SK-N-SH (cell line): Measurements from ENCODE around the gene PCSK2. TPM values are rescaled to one million over a fixed set of nuclear protein-coding genes. Genes with fewer than 3 reads are reported as not detected.

Source experiments
- CTCF ChIA-PET: fragments of 300-600, 350-600 bp; formaldehyde crosslinking; extraction: SDS; loops from one replicate; lab custom pipeline; 2021; lab: Yijun Ruan, JAX
- POLR2A ChIA-PET: fragments of 350-600 bp; sonication (Branson Sonifier 250); formaldehyde crosslinking; extraction: SDS; loops from one replicate; lab custom pipeline; 2020; ENCODE audit warnings: antibody characterized with exemption, inconsistent platforms; lab: Yijun Ruan, JAX
- DNase-seq: peaks from one replicate; pipeline ENCODE4 v3.0.0; 2012
- H2AFZ ChIP-seq: fragments of 200-600 bp; sonication (generic); 2 replicates; pipeline ENCODE4 v1.8.1; 2016; ENCODE audit warnings: antibody characterized with exemption, mild to moderate bottlenecking, low read depth
- H3F3A ChIP-seq: fragments of 200-600 bp; sonication (generic); replicated peaks from 2 replicates; pipeline ENCODE3; 2016; ENCODE audit warnings: antibody characterized with exemption, mild to moderate bottlenecking; ENCODE audit not compliant: insufficient read depth
- H3K27ac ChIP-seq, 2 experiments: fragments of 200-500 bp in 1 of 2; fragments of 200-600 bp in 1 of 2; sonication (Bioruptor generic) in 1 of 2; sonication (generic), shearing (Covaris generic) in 1 of 2; 2 replicates each; pipeline versions ENCODE4 v1.5.1 to v1.6.1; 2014 to 2016; ENCODE audit warnings: low read depth in 2 of 2, inconsistent platforms in 1 of 2, low read length in 1 of 2, mild to moderate bottlenecking in 1 of 2, mixed read lengths in 1 of 2
- H3K27me3 ChIP-seq: fragments of 200-600 bp; sonication (generic), shearing (Covaris generic); 2 replicates; pipeline ENCODE4 v1.6.1; 2016; ENCODE audit warnings: mixed run types; ENCODE audit not compliant: insufficient read depth
- H3K36me3 ChIP-seq, 2 experiments: fragments of 200-500 bp in 1 of 2; fragments of 200-600 bp in 1 of 2; sonication (Bioruptor generic) in 1 of 2; sonication (generic) in 1 of 2; replicated peaks in 1 of 2; 2 replicates each; pipeline versions ENCODE3 to v1.5.1; 2014 to 2016; ENCODE audit warnings: low read length in 1 of 2, mild to moderate bottlenecking in 1 of 2; ENCODE audit not compliant: insufficient read depth in 2 of 2, control insufficient read depth in 1 of 2
- H3K4me1 ChIP-seq, 2 experiments: fragments of 200-500 bp in 1 of 2; fragments of 200-600 bp in 1 of 2; sonication (Bioruptor generic) in 1 of 2; sonication (generic), shearing (Covaris generic) in 1 of 2; 2 replicates each; pipeline versions ENCODE4 v1.5.1 to v1.6.1; 2014 to 2016; ENCODE audit warnings: low read depth in 1 of 2, low read length in 1 of 2, mixed run types in 1 of 2; ENCODE audit not compliant: insufficient read depth in 2 of 2, control insufficient read depth in 1 of 2
- H3K4me2 ChIP-seq: fragments of 200-600 bp; sonication (generic), shearing (Covaris generic); 2 replicates; pipeline ENCODE4 v1.6.1; 2017; ENCODE audit warnings: mixed run types
- H3K4me3 ChIP-seq, 2 experiments: fragments of 200-500 bp in 1 of 2; fragments of 200-600 bp in 1 of 2; sonication (Bioruptor generic) in 1 of 2; sonication (generic), shearing (Covaris generic) in 1 of 2; 2 replicates each; pipeline versions ENCODE4 v1.5.1 to v1.8.1; 2014 to 2016; ENCODE audit warnings: low read depth in 2 of 2, inconsistent platforms in 1 of 2, low read length in 1 of 2, mild to moderate bottlenecking in 1 of 2, mixed read lengths in 1 of 2, moderate library complexity in 1 of 2
- H3K79me2 ChIP-seq: fragments of 200-600 bp; sonication (generic); 2 replicates; pipeline ENCODE4 v1.8.1; 2017; ENCODE audit warnings: mild to moderate bottlenecking; ENCODE audit not compliant: insufficient read depth
- H3K9ac ChIP-seq: fragments of 200-600 bp; sonication (generic); 2 replicates; pipeline ENCODE4 v1.6.1; 2017; ENCODE audit warnings: mixed run types
- H3K9me2 ChIP-seq: fragments of 200-600 bp; sonication (generic); 2 replicates; pipeline ENCODE4 v1.6.1; 2017; ENCODE audit warnings: mixed run types
- H3K9me3 ChIP-seq: fragments of 200-600 bp; sonication (generic); 2 replicates; pipeline ENCODE4 v1.6.1; 2017; ENCODE audit warnings: mixed run types, mild to moderate bottlenecking, moderate library complexity
- H4K20me1 ChIP-seq: fragments of 200-600 bp; sonication (generic); 2 replicates; pipeline ENCODE4 v1.6.1; 2017; ENCODE audit warnings: mild to moderate bottlenecking, mixed run types; ENCODE audit not compliant: insufficient read depth
- ELF1 ChIP-seq: IDR thresholded peaks from 2 replicates; pipeline ENCODE4 v1.4.0; 2012
- EZH2phosphoT487 ChIP-seq: fragments of 200-600 bp; sonication (generic); IDR thresholded peaks from 2 replicates; pipeline ENCODE4 v1.6.1; 2017; ENCODE audit warnings: low read depth, mixed run types, mild to moderate bottlenecking, antibody characterized with exemption, moderate library complexity, borderline replicate concordance
- FOXM1 ChIP-seq: IDR thresholded peaks from 2 replicates; pipeline ENCODE4 v1.4.0; 2012; ENCODE audit warnings: low read depth, mild to moderate bottlenecking
- GABPA ChIP-seq: IDR thresholded peaks from 2 replicates; pipeline ENCODE4 v1.4.0; 2012; ENCODE audit warnings: low read depth, mild to moderate bottlenecking
- GATA2 ChIP-seq: sonication (generic); formaldehyde crosslinking; IDR thresholded peaks from 2 replicates; pipeline ENCODE4 v1.5.0; 2020; ENCODE audit warnings: mild to moderate bottlenecking, missing genetic modification reagents
- MEF2A ChIP-seq: IDR thresholded peaks from 2 replicates; pipeline ENCODE4 v1.4.0; 2012; ENCODE audit warnings: low read depth, borderline replicate concordance
- NFIC ChIP-seq: IDR thresholded peaks from 2 replicates; pipeline ENCODE4 v1.4.0; 2012; ENCODE audit warnings: borderline replicate concordance
- NRF1 ChIP-seq: IDR thresholded peaks from 2 replicates; pipeline ENCODE4 v1.6.1; 2012; ENCODE audit warnings: low read depth, mild to moderate bottlenecking, low read length
- RCOR1 ChIP-seq: fragments of 150-350 bp; IDR thresholded peaks from 2 replicates; pipeline ENCODE4 v1.6.1; 2017; ENCODE audit warnings: antibody characterized with exemption, low read length
- REST ChIP-seq: IDR thresholded peaks from 2 replicates; pipeline ENCODE4 v1.6.1; 2012; ENCODE audit warnings: mild to moderate bottlenecking, low read depth, low read length, moderate library complexity
- RFX5 ChIP-seq: IDR thresholded peaks from 2 replicates; pipeline ENCODE4 v1.6.1; 2012; ENCODE audit warnings: mild to moderate bottlenecking, improper control_type of control experiment, low read length
- SIN3A ChIP-seq: IDR thresholded peaks from 2 replicates; pipeline ENCODE4 v1.6.1; 2012; ENCODE audit warnings: low read depth, mild to moderate bottlenecking, low read length, moderate library complexity, borderline replicate concordance
- SMC3 ChIP-seq: IDR thresholded peaks from 2 replicates; pipeline ENCODE4 v1.6.1; 2012; ENCODE audit warnings: low read depth, low read length, improper control_type of control experiment
- TAF1 ChIP-seq: IDR thresholded peaks from 2 replicates; pipeline ENCODE4 v1.6.1; 2012; ENCODE audit warnings: low read depth, mild to moderate bottlenecking, low read length, moderate library complexity, borderline replicate concordance
- TCF12 ChIP-seq: IDR thresholded peaks from 2 replicates; pipeline ENCODE4 v1.4.0; 2012
- TEAD4 ChIP-seq: IDR thresholded peaks from 2 replicates; pipeline ENCODE4 v1.4.0; 2012; ENCODE audit warnings: mild to moderate bottlenecking, borderline replicate concordance; ENCODE audit not compliant: insufficient read depth
- YY1 ChIP-seq: IDR thresholded peaks from 2 replicates; pipeline ENCODE4 v1.4.0; 2012; ENCODE audit warnings: low read depth, mild to moderate bottlenecking
- WGBS: methylation state at CpG from one replicate; pipeline ENCODE4 v1.1.6; 2017; ENCODE audit warnings: low lambda C conversion rate; 5-methylcytosine and 5-hydroxymethylcytosine counted together
- polyA plus RNA-seq, 3 experiments: library from polyadenylated mRNA; depleted of rRNA; stranded (reverse); fragments of >200 nt; gene quantifications; 2 replicates each; pipeline ENCODE4 v1.2.3, GENCODE V29; 2012

PCSK2 gene
- polyA plus RNA-seq, 1 of the 3 experiments (the other 2 are of a cell fraction) = not detected

- TF ChIP-seq REST (no peak), GABPA (no peak)
These were observed 230.2 kb downstream of the PCSK2 start (continued) for GRCh38 chr20:17457079-17457478.

GRCh38 chr20:17457588-17458190 lies 230.8 kb downstream of the PCSK2 start:
- Histone ChIP-seq H3K4me2 (no peak overlapping the region), H3K9me3 (no peaks in the 10 kb centered on the region), H3K9me2 (no peaks in the 10 kb centered on the region), H3K4me3 (no peak overlapping the region), H4K20me1 (no peaks in the 10 kb centered on the region), H3K4me1 (no peaks in the 10 kb centered on the region), H3K79me2 (no peaks in the 10 kb centered on the region), H3K9ac (no peak overlapping the region), H3K36me3 (no peaks in the 10 kb centered on the region), H3K27ac (no peak overlapping the region), H3K27me3 (no peaks in the 10 kb centered on the region), H3F3A (no peaks in the 10 kb centered on the region), H2AFZ (no peak overlapping the region)
- CTCF ChIA-PET = interaction anchor here (1.3 kb wide), 1 partner anchor 25 kb away, joined by 6 read pairs; no protein-coding TSS in a partner anchor
- no peak for DNase-seq
- POLR2A ChIA-PET = no interaction called here
- TF ChIP-seq EZH2phosphoT487 = no peak
- no peak for TF ChIP-seq ELF1
- TF ChIP-seq NRF1 = no peak
- TF ChIP-seq SIN3A = no peak
- TF ChIP-seq NFIC = no peak
- WGBS = 55% methylated on average over 6 of the region's 6 CpGs

GRCh38 chr20:17460119-17460518 lies 233.3 kb downstream of the PCSK2 start:
- DNase-seq = no peak
- Histone ChIP-seq H4K20me1 (no peaks in the 10 kb centered on the region), H3K27ac (no peak overlapping the region), H3K9me2 (no peaks in the 10 kb centered on the region), H3K36me3 (no peaks in the 10 kb centered on the region), H3K79me2 (no peaks in the 10 kb centered on the region), H3K4me2 (no peak overlapping the region), H3F3A (no peaks in the 10 kb centered on the region), H3K4me1 (no peaks in the 10 kb centered on the region), H3K27me3 (no peaks in the 10 kb centered on the region), H3K9me3 (no peaks in the 10 kb centered on the region), H2AFZ (peak overlapping the region; percentile 70; the same call in 1 of the 2 replicates), H3K4me3 (no peak overlapping the region), H3K9ac (no peak overlapping the region)
- TF ChIP-seq FOXM1 (no peak), SMC3 (no peak), SIN3A (no peak), RCOR1 (no peak), TEAD4 (no peak), GATA2 (CRISPR knock-in tag) (no peak), TAF1 (no peak), TCF12 (no peak), YY1 (no peak), RFX5 (no peak), EZH2phosphoT487 (no peak), MEF2A (no peak)
- ChIA-PET CTCF (interaction anchor here (0.5 to 2.2 kb wide), 4 partner anchors 11 to 656 kb away, joined by 3 to 9 read pairs (median 4); no protein-coding TSS in a partner anchor), POLR2A (no interaction called here)
- WGBS = 27% methylated on average over 2 of the region's 2 CpGs
